ENCODE measurements around the gene PADI3.

PADI3 gene

GRCh38 chr1:17248781-17249180 lies at the start of gene PADI3:
Gene PADI3, plus strand, starts transcription at chr1:17249098. Its CDS starts 40 bp downstream, at chr1:17249138.
- no peak for DNase-seq

GRCh38 chr1:17199267-17200044 lies 49.4 kb upstream of the PADI3 start:
- DNase-seq, result no peak

- DNase-seq, result no peak
Measured at GRCh38 chr1:17200246-17200645, 48.7 kb upstream of the PADI3 start.

GRCh38 chr1:17200756-17201155 lies 48.1 kb upstream of the PADI3 start:
- DNase-seq, result no peak

GRCh38 chr1:17201201-17202021 lies 47.5 kb upstream of the PADI3 start:
- peak; percentile 25 for DNase-seq

GRCh38 chr1:17204546-17205440 lies 44.1 kb upstream of the PADI3 start, which contains the start of gene PADI1:
Gene PADI1, plus strand, starts transcription at chr1:17205128. Its CDS starts 90 bp downstream, at chr1:17205218.
- no peak for DNase-seq

- no peak for DNase-seq
Measured at GRCh38 chr1:17205652-17206051, 43.2 kb upstream of the PADI3 start.

GRCh38 chr1:17206196-17206595 lies 42.7 kb upstream of the PADI3 start:
- no peak for DNase-seq

GRCh38 chr1:17207046-17207445 lies 41.9 kb upstream of the PADI3 start:
- DNase-seq, result peak; percentile 54

GRCh38 chr1:17207540-17207939 lies 41.4 kb upstream of the PADI3 start:
- DNase-seq, result no peak

GRCh38 chr1:17207966-17208418 lies 40.9 kb upstream of the PADI3 start:
- peak; percentile 64 for DNase-seq

- DNase-seq, result no peak
Measured at GRCh38 chr1:17208546-17208945, 40.4 kb upstream of the PADI3 start.

- no peak for DNase-seq
Measured at GRCh38 chr1:17209430-17209829, 39.5 kb upstream of the PADI3 start.

GRCh38 chr1:17210176-17210575 lies 38.7 kb upstream of the PADI3 start:
- DNase-seq, result no peak

GRCh38 chr1:17211377-17211776 lies 37.5 kb upstream of the PADI3 start:
- DNase-seq, result no peak

- DNase-seq, result no peak
Measured at GRCh38 chr1:17212009-17212408, 36.9 kb upstream of the PADI3 start.

- DNase-seq, result peak; percentile 71
Measured at GRCh38 chr1:17212487-17213121, 36.3 kb upstream of the PADI3 start.

GRCh38 chr1:17213148-17213781 lies 35.6 kb upstream of the PADI3 start:
- DNase-seq, result no peak

GRCh38 chr1:17213782-17214148 lies 35.1 kb upstream of the PADI3 start:
- no peak for DNase-seq

GRCh38 chr1:17214876-17215544 lies 33.9 kb upstream of the PADI3 start:
- no peak for DNase-seq

GRCh38 chr1:17215545-17215890 lies 33.4 kb upstream of the PADI3 start:
- DNase-seq, result no peak
